ENCODE measurements around the gene SZT2.

SZT2 gene

DNA sequence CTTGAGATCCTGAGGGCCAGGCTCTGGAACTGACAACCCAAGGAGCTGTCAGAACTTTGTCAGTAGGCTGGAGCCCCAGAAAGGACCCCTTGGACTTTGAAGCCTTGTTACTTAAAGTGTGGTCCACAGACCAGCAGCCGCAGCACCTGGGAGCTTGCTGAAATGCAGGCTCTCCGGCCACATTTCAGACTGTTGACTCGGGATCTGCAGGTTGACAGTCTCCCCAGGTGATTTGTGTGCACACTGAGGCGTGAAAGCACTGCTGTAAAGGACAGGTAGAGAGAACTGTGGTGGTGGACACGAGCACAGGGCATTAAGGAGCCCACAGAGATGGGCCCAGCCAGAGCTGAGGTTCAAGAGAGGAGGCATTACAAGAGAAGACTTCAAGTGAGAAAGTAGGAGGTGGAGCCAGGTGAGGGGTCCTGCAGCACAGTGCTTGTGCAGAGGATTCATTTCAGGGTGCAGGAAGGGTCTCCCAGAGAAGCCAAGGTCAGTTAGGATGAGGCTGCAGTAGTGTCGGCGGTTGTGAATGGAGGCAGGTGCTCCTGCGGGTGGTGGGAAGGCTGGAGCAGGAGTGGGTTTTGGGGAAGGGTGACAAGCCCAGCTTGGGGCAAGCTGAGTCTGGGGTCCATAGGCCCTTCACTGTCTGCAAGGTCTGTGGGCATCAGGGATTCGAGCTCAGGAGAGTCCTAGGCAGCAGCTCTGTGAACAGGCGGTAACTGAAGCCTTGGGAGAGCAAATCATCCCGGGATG lies 59.4 kb downstream of the SZT2 start:
- no peak overlapping the region for H3K4me3 ChIP-seq (replicated peaks; ENCODE audit: low read depth, low read length)
- DNase-seq (ENCODE audit: low read depth), result no peak
- TF ChIP-seq, protein P1, sequence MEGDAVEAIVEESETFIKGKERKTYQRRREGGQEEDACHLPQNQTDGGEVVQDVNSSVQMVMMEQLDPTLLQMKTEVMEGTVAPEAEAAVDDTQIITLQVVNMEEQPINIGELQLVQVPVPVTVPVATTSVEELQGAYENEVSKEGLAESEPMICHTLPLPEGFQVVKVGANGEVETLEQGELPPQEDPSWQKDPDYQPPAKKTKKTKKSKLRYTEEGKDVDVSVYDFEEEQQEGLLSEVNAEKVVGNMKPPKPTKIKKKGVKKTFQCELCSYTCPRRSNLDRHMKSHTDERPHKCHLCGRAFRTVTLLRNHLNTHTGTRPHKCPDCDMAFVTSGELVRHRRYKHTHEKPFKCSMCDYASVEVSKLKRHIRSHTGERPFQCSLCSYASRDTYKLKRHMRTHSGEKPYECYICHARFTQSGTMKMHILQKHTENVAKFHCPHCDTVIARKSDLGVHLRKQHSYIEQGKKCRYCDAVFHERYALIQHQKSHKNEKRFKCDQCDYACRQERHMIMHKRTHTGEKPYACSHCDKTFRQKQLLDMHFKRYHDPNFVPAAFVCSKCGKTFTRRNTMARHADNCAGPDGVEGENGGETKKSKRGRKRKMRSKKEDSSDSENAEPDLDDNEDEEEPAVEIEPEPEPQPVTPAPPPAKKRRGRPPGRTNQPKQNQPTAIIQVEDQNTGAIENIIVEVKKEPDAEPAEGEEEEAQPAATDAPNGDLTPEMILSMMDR (IDR thresholded peaks at IDR 0.05; ENCODE audit: low read length, missing control alignments), result no peak

DNA sequence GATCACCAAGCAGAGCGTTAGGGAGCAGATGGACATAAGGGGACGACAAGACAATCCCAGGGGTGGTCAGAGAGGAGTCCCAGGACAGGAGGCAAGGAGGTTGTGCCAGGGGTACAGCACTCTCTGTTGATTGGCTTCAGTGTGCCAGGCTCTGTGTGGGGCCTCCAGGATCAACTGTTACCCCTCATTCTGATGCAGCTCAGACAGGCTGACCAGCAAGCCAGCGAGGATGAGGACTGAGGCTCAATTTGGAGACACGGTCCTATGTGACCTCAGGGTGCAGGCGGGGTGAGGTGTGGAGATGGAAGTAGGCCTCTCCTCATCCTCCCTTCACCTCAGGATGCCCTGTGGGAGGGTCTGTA lies 60.0 kb downstream of the SZT2 start:
- TF ChIP-seq, protein P1 (IDR thresholded peaks at IDR 0.05; ENCODE audit: low read length, missing control alignments), result no peak
- H3K4me3 ChIP-seq (replicated peaks; ENCODE audit: low read depth, low read length), result no peak overlapping the region
- DNase-seq (ENCODE audit: low read depth), result no peak

DNA sequence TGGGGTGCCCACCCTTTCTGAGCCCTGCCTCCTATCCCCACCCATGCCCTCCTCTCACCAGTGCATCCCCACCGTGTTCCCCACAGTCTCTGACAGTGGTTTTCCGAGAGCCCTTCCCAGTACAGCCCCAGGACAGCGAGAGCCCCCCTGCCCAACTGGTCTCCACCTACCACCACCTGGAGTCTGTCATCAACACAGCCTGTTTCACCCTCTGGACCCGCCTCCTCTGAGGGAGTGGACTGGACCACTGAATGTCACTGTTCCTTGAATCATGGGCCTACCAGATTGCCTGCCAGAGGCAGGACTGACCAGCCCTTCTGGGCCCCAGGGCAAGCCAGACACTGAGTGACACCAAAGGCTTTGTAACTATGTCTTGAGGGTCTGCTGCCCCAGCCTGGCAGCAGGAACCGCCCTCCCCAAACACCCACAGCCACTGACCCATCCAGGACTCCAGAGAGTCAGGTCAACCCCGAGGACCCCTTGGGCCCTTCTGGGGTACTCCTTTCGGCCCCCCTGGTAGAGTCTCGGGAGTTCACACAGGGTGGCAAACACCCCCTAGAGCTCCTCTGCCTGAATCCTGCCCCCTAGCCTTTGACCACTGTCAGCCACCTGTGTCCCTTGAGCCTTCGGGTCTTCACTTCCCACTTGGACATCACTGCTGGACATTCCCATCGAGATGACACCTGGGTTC lies 60.7 kb downstream of the SZT2 start:
- H3K4me3 ChIP-seq (replicated peaks; ENCODE audit: low read depth, low read length), result no peak overlapping the region
- TF ChIP-seq, protein P1 (IDR thresholded peaks at IDR 0.05; ENCODE audit: low read length, missing control alignments), result no peak
- DNase-seq (ENCODE audit: low read depth), result no peak

DNA sequence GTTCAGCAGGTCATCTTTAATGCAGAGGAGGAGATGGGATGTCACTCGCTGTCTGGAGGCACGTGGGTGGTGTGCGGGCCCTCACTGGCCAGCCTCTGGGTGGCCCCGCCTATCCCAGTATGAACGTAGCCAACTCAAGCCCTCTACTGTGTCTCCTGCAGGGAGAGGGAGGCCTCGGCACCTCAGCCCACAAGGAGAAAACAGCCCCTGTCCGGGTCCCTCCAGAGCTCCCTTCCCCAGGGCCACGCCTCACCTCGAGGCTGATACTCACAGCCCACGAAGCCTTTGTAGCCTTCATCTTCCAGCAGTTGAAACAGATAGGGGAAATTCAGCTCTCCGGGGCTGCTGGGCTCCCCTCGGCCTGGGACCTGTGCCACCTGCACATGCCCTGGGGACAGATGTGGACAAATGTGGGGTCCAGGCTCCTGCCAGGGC lies 61.5 kb downstream of the SZT2 start:
- H3K4me3 ChIP-seq (replicated peaks; ENCODE audit: low read depth, low read length), result no peak overlapping the region
- TF ChIP-seq, protein P1 (IDR thresholded peaks at IDR 0.05; ENCODE audit: low read length, missing control alignments), result no peak
- no peak for DNase-seq (ENCODE audit: low read depth)

DNA sequence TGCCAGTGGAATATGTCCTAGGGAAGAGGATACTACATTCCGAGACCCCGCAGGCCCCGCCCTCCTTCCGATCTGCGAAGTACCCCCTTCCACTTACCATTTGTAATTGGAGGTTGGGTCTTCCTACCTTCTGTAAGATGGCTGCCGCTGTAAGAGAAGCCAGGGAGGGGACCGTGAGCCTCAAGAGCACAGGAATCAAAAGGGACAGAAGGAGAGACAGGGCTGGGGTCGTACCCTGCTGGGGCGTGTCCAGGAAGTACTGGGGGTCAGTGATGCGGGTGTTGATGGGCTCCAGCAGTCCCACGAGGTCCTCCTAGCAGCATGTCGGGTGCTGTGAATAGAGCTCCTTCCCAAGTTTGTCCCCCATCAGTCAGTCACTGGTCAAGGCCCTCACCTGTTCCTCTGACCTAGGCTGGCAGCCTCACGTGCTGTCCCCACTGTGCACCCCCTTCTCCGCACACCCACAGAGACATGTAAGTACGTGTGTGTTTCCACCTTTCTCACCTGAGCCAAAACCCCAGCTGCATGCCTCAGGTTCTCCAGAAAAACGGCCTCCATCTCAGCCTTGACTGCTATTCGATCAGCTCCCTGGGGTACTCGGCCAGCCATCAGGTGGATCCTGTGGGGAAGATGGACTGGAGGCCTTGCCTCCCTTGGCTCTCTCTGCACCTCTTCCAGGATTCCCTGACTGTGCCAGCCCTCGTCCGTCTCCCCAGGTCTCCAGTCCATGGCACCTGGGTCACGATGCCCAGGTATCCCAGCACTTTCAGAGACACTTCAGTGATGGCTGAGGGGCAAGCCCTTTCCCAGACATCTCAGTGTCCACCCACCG lies 62.2 kb downstream of the SZT2 start:
- no peak for DNase-seq (ENCODE audit: low read depth)
- no peak overlapping the region for H3K4me3 ChIP-seq (replicated peaks; ENCODE audit: low read depth, low read length)
- TF ChIP-seq, protein P1 (IDR thresholded peaks at IDR 0.05; ENCODE audit: low read length, missing control alignments), result no peak

- H3K4me3 ChIP-seq (replicated peaks; ENCODE audit: low read depth, low read length), result peak overlapping the region; percentile 60
- TF ChIP-seq, protein P1 (IDR thresholded peaks at IDR 0.05; ENCODE audit: low read length, missing control alignments), result no peak
- DNase-seq (ENCODE audit: low read depth), result peak; percentile 70
Measured at GRCh38 chr1:43452789-43453441, 63.2 kb downstream of the SZT2 start.
